WTC11 (cell line): ENCODE data around the gene C17orf107. TPM values are rescaled to one million over a fixed set of nuclear protein-coding genes. Genes with fewer than 3 reads are reported as not detected.
A peak's percentile ranks its signal among the peaks of the same experiment; 100 is the strongest.

Experiments used
- E2F4 ChIP-seq: sonication (generic); formaldehyde crosslinking; IDR thresholded peaks from 2 replicates; pipeline ENCODE4 v1.8.1; 2022; ENCODE audit warnings: low read depth, mild to moderate bottlenecking, moderate library complexity, missing genetic modification reagents, borderline replicate concordance
- E2F5 ChIP-seq: sonication (generic); formaldehyde crosslinking; IDR thresholded peaks from 2 replicates; pipeline ENCODE4 v1.8.1; 2022; ENCODE audit warnings: mild to moderate bottlenecking, moderate library complexity, missing genetic modification reagents
- ETV6 ChIP-seq: sonication (generic); formaldehyde crosslinking; IDR thresholded peaks from 2 replicates; pipeline ENCODE4 v1.8.1; 2022; ENCODE audit warnings: mild to moderate bottlenecking, missing genetic modification reagents
- GABPB1 ChIP-seq: sonication (generic); formaldehyde crosslinking; IDR thresholded peaks from 2 replicates; pipeline ENCODE4 v1.8.1; 2023; ENCODE audit warnings: mild to moderate bottlenecking, missing genetic modification reagents
- GTF2I ChIP-seq: fragments of 250-450 bp; sonication (Bioruptor Pico); conservative IDR thresholded peaks from 2 replicates; pipeline ENCODE4 v1.4.0; 2021; ENCODE audit warnings: mild to moderate bottlenecking
- HMGA2 ChIP-seq: fragments of 250-450 bp; sonication (Bioruptor Pico); IDR thresholded peaks from 2 replicates; pipeline ENCODE4 v1.4.0; 2021; ENCODE audit warnings: mild to moderate bottlenecking, moderate library complexity
- PREB ChIP-seq: sonication (generic); formaldehyde crosslinking; IDR thresholded peaks from 2 replicates; pipeline ENCODE4 v1.8.1; 2022; ENCODE audit warnings: mild to moderate bottlenecking, missing genetic modification reagents, moderate library complexity, borderline replicate concordance
- RORB ChIP-seq: fragments of 250-450 bp; sonication (Bioruptor Pico); IDR thresholded peaks from 2 replicates; pipeline ENCODE4 v1.9.0; 2021; ENCODE audit warnings: mild to moderate bottlenecking
- SMAD3 ChIP-seq: sonication (generic); formaldehyde crosslinking; IDR thresholded peaks from 2 replicates; pipeline ENCODE4 v1.8.0; 2022; ENCODE audit warnings: missing genetic modification reagents, mild to moderate bottlenecking, borderline replicate concordance
- SMAD4 ChIP-seq: sonication (generic); formaldehyde crosslinking; IDR thresholded peaks from 2 replicates; pipeline ENCODE4 v1.8.0; 2022; ENCODE audit warnings: mild to moderate bottlenecking, missing genetic modification reagents
- SOX15 ChIP-seq: fragments of 250-450 bp; sonication (Bioruptor Pico); IDR thresholded peaks from 2 replicates; pipeline ENCODE4 v1.9.0; 2021; ENCODE audit warnings: mild to moderate bottlenecking
- ZBTB21 ChIP-seq: sonication (generic); formaldehyde crosslinking; IDR thresholded peaks from 2 replicates; pipeline ENCODE4 v1.8.1; 2023; ENCODE audit warnings: mild to moderate bottlenecking, missing genetic modification reagents, borderline replicate concordance
- ZNF281 ChIP-seq: sonication (generic); formaldehyde crosslinking; IDR thresholded peaks from 2 replicates; pipeline ENCODE4 v1.8.0; 2023; ENCODE audit warnings: mild to moderate bottlenecking, missing genetic modification reagents
- ZNF396 ChIP-seq: fragments of 250-450 bp; sonication (Bioruptor Pico); IDR thresholded peaks from 2 replicates; pipeline ENCODE4 v1.8.0; 2021; ENCODE audit warnings: mild to moderate bottlenecking, moderate library complexity, borderline replicate concordance
- ZNF416 ChIP-seq: fragments of 250-450 bp; sonication (Bioruptor Pico); IDR thresholded peaks from 2 replicates; pipeline ENCODE4 v1.9.0; 2021; ENCODE audit warnings: mild to moderate bottlenecking, inconsistent platforms
- ZNF532 ChIP-seq: fragments of 250-450 bp; sonication (Bioruptor Pico); IDR thresholded peaks from 2 replicates; pipeline ENCODE4 v1.9.0; 2021; ENCODE audit warnings: mild to moderate bottlenecking, borderline replicate concordance
- ZNF671 ChIP-seq: fragments of 250-450 bp; sonication (Bioruptor Pico); IDR thresholded peaks from 2 replicates; pipeline ENCODE4 v1.8.0; 2021; ENCODE audit warnings: mild to moderate bottlenecking
- total RNA-seq: library from RNA; stranded (reverse); gene quantifications from 3 replicates; pipeline ENCODE4 v1.2.3, GENCODE V29; 2021
- TF ChIP-seq, protein P1 (sequence below): sonication (generic); formaldehyde crosslinking; conservative IDR thresholded peaks from 2 replicates; pipeline ENCODE4 v1.8.1; 2023; ENCODE audit warnings: mild to moderate bottlenecking, low read depth, missing genetic modification reagents, moderate library complexity
- TF ChIP-seq, protein P2 (sequence below): fragments of 250-450 bp; sonication (Bioruptor Pico); IDR thresholded peaks from 2 replicates; pipeline ENCODE4 v1.9.0; 2021; ENCODE audit warnings: mild to moderate bottlenecking

The C17orf107 gene
- total RNA-seq, 1 experiment from 2014 or later: 8.7 TPM

- TF ChIP-seq ETV6 (peak; percentile 85; the same call in 1 of the 2 replicates), SMAD4 (CRISPR knock-in tag) (no peak), GTF2I (no peak), ZNF281 (no peak; the same call in 1 of the 2 replicates), ZNF671 (CRISPR knock-in tag) (no peak), E2F4 (CRISPR knock-in tag) (peak; percentile 80; the same call in 1 of the 2 replicates), ZNF532 (CRISPR knock-in tag) (no peak), HMGA2 (CRISPR knock-in tag) (no peak), GABPB1 (peak; percentile 51), RORB (CRISPR knock-in tag) (no peak), SOX15 (CRISPR knock-in tag) (no peak), PREB (CRISPR knock-in tag) (0 out of 2 replicates have a peak, but pooled peaks have one; percentile 26), SMAD3 (CRISPR knock-in tag) (0 out of 2 replicates have a peak, but pooled peaks have one; percentile 44), E2F5 (CRISPR knock-in tag) (peak; percentile 72; the same call in 1 of the 2 replicates), ZNF416 (0 out of 2 replicates have a peak, but pooled peaks have one; percentile 67), ZBTB21 (CRISPR knock-in tag) (0 out of 2 replicates have a peak, but pooled peaks have one; percentile 23), ZNF396 (CRISPR knock-in tag) (no peak)
- TF ChIP-seq, protein P1, sequence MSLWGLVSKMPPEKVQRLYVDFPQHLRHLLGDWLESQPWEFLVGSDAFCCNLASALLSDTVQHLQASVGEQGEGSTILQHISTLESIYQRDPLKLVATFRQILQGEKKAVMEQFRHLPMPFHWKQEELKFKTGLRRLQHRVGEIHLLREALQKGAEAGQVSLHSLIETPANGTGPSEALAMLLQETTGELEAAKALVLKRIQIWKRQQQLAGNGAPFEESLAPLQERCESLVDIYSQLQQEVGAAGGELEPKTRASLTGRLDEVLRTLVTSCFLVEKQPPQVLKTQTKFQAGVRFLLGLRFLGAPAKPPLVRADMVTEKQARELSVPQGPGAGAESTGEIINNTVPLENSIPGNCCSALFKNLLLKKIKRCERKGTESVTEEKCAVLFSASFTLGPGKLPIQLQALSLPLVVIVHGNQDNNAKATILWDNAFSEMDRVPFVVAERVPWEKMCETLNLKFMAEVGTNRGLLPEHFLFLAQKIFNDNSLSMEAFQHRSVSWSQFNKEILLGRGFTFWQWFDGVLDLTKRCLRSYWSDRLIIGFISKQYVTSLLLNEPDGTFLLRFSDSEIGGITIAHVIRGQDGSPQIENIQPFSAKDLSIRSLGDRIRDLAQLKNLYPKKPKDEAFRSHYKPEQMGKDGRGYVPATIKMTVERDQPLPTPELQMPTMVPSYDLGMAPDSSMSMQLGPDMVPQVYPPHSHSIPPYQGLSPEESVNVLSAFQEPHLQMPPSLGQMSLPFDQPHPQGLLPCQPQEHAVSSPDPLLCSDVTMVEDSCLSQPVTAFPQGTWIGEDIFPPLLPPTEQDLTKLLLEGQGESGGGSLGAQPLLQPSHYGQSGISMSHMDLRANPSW (CRISPR knock-in tag): no peak; the same call in 1 of the 2 replicates
- TF ChIP-seq, protein P2, sequence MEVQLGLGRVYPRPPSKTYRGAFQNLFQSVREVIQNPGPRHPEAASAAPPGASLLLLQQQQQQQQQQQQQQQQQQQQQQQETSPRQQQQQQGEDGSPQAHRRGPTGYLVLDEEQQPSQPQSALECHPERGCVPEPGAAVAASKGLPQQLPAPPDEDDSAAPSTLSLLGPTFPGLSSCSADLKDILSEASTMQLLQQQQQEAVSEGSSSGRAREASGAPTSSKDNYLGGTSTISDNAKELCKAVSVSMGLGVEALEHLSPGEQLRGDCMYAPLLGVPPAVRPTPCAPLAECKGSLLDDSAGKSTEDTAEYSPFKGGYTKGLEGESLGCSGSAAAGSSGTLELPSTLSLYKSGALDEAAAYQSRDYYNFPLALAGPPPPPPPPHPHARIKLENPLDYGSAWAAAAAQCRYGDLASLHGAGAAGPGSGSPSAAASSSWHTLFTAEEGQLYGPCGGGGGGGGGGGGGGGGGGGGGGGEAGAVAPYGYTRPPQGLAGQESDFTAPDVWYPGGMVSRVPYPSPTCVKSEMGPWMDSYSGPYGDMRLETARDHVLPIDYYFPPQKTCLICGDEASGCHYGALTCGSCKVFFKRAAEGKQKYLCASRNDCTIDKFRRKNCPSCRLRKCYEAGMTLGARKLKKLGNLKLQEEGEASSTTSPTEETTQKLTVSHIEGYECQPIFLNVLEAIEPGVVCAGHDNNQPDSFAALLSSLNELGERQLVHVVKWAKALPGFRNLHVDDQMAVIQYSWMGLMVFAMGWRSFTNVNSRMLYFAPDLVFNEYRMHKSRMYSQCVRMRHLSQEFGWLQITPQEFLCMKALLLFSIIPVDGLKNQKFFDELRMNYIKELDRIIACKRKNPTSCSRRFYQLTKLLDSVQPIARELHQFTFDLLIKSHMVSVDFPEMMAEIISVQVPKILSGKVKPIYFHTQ (CRISPR knock-in tag): no peak
These were observed 49.0 kb downstream of the C17orf107 start, which contains the start of gene PFN1 (continued) for GRCh38 chr17:4948166-4948930.
